CD4-positive, alpha-beta T cell treated with Interleukin-21 for 1 hour (primary cell): ENCODE data around the gene TSGA10IP.

Experiments
- DNase-seq: peaks from one replicate; pipeline ENCODE4 v3.0.0-alpha.2; 2020

Gene TSGA10IP

GRCh38 chr11:65918211-65919140, 26.8 kb upstream of the TSGA10IP start, which contains the start of gene C11orf68:
TSS of gene C11orf68 (minus strand) at chr11:65919062. CDS start at chr11:65919031, 31 bp downstream.
- DNase-seq: no peak

GRCh38 chr11:65919141-65919572, 26.1 kb upstream of the TSGA10IP start, which contains the start of gene DRAP1:
TSS of gene DRAP1 (plus strand) at chr11:65919426. CDS start at chr11:65919502, 76 bp downstream.
- DNase-seq: peak; percentile 99

DNA sequence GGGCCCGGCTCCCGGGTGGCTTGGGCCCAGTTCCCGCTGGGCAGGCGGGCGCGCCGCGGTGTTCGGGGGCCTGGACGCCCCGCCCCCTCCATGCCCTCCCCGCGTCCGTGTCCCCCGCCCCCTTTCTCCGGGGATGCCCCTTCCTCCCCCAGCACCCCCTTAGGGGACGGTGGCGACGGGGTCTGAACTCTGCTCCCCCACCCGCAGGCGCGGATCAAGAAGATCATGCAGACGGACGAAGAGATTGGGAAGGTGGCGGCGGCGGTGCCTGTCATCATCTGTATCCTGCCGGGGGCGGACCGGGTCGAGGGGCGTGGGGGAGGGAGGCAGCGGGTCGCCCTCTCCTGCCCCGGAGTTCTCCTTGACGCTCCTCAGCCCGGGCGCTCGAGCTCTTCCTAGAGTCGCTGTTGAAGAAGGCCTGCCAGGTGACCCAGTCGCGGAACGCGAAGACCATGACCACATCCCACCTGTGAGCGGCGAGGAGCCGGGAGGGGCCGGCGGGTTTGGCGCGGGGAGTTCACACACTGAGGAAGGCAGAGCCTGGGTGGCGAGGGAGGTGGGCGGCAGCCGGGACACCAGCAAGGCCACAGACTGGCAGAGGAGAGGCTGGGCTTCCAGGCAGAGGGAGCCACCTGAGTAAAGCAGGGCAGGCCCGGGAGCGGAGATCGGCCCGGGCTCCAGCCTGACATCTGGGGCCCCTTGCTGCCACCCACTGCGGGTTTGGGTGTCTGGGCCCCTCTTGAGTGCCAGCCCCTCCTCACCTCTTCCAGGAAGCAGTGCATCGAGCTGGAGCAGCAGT, 25.5 kb upstream of the TSGA10IP start:
- peak; percentile 72 for DNase-seq

DNA sequence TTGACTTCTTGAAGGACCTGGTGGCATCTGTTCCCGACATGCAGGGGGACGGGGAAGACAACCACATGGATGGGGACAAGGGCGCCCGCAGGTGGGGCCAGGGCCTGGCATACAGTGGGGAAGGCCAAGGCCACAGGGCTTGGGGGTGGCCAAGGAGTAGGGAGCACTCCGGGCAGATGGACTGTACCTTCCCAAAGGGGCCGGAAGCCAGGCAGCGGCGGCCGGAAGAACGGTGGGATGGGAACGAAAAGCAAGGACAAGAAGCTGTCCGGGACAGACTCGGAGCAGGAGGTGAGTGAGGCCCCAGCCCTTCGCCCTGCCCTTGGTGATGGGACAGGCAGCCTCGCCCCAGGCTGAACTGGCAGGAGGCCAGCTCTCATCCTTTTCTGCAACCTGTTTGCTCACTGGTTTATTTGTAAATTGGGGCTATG, 24.9 kb upstream of the TSGA10IP start:
- DNase-seq: no peak

- DNase-seq: no peak
These were observed 24.2 kb upstream of the TSGA10IP start for GRCh38 chr11:65921033-65921555.

- DNase-seq: no peak
These were observed 23.4 kb upstream of the TSGA10IP start for GRCh38 chr11:65921876-65922275.

GRCh38 chr11:65922565-65922964, 22.7 kb upstream of the TSGA10IP start:
- DNase-seq: no peak

DNA sequence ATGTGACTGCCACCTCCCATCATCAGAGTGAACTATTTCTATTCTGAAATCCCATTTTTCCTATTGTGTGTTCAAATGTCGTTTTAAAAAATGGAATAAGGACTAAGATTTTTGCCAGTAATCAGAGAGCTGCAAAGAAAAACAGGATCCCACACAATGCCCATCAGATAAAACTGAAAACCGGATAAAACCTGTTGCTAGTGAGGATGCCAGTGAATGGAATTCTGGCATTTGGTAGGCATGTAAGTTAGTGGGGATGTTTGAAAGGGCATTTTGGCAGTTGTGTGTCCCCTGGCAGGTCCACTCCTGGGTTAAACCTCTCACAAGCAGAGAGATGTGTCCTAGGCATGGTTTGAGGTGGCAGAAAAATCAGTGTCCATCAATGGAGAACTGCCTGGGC, 19.9 kb upstream of the TSGA10IP start:
- DNase-seq: no peak

DNA sequence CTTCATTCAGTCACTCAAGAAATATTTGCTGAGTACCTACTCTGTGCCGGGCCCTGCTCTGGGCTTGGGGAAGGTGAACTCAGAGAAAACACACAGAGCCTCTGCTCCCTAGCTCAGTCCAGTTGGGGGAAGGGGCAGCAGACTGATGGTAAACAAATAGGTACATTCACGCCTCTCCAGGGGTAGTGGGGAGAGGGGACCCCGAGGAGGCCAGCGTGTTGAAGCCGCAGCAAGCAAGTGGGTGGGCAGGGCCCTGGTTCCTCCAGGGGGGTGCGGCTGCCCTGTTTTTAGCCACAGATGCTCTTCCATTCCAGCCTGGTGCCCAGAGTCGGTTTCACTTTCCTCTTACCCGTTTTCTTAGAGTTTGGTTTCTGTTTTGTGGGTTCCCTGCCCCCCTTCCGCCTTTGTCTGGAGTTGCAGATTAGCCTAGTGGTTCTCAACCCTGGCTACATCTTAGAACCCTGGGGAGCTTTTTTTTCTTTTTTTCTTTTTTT, 17.3 kb upstream of the TSGA10IP start:
- DNase-seq: peak; percentile 88

DNA sequence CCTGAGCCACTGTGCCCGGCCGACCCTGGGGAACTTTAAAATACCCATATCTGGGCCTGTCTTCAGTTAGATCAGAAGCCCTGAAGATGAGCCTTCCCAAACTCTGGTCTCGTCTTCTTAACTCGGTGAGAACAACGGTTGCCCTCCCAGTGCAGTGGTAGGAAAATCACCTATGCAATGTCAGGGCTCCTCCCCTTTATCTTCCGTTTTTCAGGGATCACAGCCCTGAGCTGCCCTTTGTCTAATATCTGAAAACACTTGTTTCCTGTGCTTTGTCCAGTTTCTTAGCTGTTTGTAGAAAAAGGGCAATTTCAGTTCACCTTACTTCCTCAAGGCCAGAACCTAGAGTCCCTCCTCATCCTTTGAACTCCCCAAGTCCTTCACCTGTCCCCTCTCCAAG, 16.6 kb upstream of the TSGA10IP start:
- DNase-seq: no peak

DNA sequence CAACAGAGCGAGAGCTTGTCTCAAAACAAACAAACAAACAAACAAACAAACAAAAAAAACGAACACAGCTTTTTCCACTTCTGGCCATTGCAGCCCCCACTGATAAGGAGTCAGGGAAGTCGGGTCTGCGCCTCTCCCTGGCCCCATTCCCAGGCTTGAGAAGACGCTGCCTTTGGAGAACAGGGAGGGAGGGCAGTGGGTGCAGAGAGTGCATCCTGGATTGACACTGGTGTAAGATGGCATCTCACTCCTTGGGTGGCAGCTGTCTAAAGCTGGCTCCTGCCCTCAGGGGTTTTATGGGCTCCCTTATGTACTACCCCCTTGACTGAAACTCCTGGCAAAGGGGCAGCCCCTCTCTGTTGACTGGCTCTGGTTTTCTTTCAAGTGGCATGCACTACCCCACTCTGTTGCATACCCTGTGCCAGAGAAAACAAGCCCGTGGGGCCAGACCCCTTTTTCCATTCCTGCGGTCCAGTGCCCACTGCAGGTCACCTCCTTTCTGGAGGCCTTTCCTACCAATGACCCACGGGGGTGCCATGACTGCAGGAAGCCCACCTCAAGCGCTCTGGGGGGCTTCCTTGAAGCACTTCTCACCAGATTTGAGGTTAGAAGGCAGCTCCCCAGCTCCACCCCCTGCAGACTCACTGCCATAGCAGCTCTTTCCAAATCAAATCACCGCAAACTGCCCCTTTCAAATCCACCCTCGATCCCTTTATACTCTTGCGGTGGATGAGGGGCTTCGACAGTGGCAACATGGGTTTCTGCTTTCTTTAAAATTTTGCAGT, 13.3 kb upstream of the TSGA10IP start:
- DNase-seq: no peak

DNA sequence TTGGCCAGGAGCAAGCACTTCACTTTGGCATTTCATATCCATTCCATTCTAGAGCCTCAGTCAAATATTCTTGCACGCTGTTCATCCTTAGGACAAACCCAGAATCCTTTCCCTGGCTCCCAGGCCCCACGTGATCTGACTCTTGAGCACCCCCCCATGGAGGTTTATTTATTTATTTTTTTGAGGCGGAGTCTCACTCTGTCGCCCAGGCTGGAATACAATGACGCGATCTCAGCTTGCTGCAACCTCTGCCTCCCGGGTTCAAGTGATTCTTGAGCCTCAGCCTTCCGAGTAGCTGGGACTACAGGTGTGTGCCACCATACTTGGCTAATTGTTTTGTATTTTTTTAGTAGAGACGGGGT, 12.7 kb upstream of the TSGA10IP start:
- no peak for DNase-seq

GRCh38 chr11:65934014-65934413, 11.3 kb upstream of the TSGA10IP start:
- DNase-seq: no peak

GRCh38 chr11:65937766-65938165, 7.5 kb upstream of the TSGA10IP start:
- DNase-seq: no peak

DNA sequence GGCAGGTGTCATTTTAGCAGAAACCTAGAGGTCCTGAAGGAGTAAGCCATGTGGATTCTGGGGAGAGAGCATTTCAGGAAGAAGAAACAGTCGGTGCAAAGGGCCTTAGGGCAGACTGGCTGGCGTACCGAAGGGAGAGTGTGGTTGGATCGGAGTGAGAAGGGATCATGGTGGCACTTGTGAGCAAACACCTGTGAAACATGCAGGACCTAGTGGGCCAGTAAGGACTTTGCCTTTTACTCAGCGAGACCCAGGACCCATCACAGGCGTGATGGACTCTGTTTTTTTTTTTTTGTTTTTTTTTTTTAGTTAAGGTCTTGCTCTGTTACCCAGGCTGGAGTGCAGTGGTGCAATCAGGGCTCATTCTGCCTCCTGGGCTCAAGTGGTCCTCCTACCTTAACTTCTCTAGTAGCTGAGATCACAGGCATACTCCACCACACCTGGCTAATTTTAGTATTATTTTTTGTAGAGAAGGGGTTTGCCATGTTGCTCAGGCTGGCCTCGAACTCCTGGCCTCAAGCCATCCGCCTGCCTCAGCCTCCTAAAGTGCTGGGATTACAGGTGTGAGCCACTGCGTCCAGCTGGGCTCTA, 3.5 kb upstream of the TSGA10IP start:
- no peak for DNase-seq

- DNase-seq: no peak
These were observed 2.7 kb upstream of the TSGA10IP start for GRCh38 chr11:65942531-65942930.

- DNase-seq: no peak
These were observed 1.1 kb upstream of the TSGA10IP start for GRCh38 chr11:65944191-65944590.

DNA sequence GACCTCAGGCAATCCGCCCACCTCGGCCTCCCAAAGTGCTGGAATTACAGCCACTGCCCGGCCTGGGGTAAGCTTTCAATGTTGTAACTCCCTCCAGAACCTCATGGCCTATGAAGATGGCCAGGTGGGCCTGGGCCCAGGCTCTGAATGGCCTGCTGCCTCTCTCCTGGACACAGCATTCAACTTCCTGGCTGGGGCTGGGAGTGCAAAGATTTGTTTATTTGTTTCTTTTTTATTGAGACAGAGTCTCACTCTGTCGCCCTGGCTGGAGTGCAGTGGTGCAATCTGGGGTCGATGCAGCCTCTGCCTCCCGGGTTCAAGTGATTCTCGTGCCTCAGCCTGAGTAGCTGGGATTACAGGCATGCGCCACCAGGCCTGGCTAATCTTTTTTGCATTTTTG, 513 bp upstream of the TSGA10IP start:
- no peak for DNase-seq

DNA sequence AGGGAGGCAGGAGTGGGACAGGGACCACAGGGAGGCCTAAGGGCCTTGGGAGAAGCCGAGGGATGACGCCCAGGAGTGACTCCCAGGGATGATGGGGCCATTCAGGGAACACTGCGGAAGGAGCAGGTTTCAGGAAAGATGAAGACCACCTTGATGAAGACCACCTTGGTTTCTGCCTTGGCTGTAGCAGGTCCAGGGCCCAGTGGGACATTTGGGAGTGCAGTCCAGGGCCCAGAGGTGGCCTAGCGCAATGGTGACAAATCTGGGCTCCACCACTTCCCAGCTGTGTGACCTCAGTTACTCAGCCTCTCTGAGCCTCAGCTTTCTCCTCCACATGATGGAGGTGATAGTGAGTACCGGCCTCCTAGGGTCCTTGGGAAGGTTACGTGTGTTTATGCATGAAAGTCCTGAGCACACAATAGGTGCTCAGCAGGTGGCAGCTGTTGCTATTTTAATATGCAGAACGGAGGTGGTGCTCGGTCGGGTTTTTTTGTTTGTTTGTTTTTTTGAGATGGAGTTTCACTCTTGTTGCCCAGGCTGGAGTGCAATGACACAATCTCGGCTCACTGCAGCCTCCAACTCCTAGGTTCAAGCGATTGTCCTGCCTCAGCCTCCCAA, 770 bp downstream of the TSGA10IP start:
- DNase-seq: no peak

- DNase-seq: no peak
These were observed 1.4 kb downstream of the TSGA10IP start for GRCh38 chr11:65946655-65947054.

DNA sequence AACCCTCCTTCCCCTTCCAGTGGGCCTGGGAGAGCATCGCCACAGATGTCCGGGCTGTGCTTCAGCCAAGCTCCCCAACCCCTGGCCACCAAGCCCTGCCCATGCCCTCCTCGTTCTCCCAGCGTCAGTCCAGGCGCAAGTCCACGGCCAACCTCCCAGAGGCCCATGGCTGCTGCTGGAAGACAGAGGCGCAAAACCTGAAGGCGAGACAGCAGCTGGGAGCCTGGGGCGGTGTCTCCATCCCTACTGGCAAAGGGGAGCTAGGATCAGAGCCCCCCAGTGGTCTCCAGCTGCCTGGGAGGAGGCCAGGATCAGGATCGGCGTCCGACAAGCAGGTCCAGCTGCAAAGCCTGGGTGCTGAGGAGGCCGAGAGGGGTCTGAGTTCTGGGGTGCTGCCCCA, 1.9 kb downstream of the TSGA10IP start:
- no peak for DNase-seq
